NCI-H2196 (cell line): ENCODE results near the gene DDO.

Experiments
- DNase-seq: peaks from one replicate; lab custom pipeline; 2025; ENCODE audit not compliant: unreplicated experiment; lab: John Stamatoyannopoulos, UW

DDO gene

GRCh38 chr6:110421749-110422443, 6.5 kb upstream of the DDO start:
- no peak for DNase-seq

DNA sequence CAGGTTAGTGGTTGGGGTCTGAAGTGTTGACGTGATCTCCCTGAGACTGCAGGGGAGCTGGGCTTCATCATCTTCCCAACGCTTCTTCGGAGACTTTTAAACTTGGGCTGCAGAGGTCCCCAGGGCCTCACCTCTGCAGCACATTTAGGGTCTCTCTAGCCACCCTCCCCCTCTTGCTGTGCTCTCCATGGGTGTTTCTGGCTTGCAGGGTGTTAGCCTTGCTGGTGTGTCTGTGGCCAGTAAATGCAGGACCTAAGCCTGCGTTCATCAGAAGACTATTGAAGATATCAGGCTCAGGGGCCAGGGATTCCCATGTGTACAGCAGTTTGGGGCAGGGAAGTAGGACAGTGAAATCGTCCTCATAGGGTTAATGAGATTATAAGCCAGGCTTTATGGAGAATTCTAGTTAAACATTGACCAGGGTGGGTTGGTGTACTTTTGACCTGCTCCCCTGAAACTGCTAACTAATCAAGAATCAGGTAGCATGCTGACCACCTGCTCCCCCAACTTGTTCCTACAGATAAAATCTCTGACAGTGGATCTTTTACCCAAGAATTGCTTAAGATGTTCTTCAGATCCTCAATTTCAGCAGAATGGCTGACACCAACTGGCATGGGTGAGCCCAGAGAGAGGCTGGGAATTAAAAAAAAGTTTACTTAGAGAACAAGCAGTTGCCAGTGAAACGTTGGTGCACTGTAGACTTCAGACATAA, 3.8 kb upstream of the DDO start:
- no peak for DNase-seq

GRCh38 chr6:110418594-110418993, 3.2 kb upstream of the DDO start:
- DNase-seq = no peak

- no peak for DNase-seq
Measured at GRCh38 chr6:110414669-110415068, 706 bp downstream of the DDO start.

GRCh38 chr6:110412360-110412759, 3.0 kb downstream of the DDO start:
- no peak for DNase-seq

GRCh38 chr6:110410511-110410910, 4.9 kb downstream of the DDO start:
- no peak for DNase-seq

DNA sequence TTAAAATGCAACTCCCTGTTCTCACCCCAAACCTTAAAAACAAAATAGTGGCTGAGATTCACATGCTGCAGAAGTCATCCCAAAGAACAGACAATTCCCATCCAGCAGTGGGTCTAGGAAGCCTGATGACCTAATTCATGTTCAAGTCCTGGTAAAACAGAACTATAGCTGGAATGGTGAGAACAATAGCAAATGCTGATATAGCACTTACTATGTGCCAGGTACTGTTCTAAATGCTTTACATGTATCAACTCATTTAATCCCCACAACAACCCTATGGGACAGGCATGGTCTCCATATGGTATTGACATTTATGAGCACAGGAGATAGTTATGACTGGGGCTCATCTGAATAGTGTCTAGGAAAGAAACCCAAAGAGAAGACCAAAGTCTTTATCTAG, 5.6 kb downstream of the DDO start:
- DNase-seq = no peak

GRCh38 chr6:110408901-110409300, 6.5 kb downstream of the DDO start:
- DNase-seq = no peak

- DNase-seq = no peak
Measured at GRCh38 chr6:110404607-110405006, 10.8 kb downstream of the DDO start.

DNA sequence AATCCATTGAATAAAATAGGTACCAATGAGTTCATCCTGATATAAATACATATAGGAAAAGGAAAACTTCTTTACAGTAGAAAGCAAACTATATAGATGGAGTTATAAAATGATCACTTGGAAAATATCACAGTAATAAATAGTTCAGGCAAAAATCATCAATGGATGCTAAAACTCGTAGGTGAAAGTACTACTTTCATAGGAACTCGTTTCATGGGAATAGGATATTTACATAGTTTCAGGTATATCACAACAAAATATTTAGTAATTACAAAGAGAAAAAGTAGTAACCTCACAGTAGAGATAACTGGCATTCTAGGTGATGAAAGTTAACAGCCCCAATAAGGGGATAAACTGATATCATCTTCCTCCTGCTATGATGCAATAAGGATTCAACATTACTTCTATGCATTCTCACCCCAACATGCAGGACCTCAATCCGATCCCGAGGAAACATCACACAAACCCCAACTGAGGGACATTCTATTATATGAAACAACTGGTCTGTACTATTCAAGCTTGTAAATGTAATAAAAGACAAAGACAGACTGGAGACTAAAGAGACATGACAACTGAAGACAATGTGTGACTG, 13.7 kb downstream of the DDO start:
- DNase-seq = no peak

DNA sequence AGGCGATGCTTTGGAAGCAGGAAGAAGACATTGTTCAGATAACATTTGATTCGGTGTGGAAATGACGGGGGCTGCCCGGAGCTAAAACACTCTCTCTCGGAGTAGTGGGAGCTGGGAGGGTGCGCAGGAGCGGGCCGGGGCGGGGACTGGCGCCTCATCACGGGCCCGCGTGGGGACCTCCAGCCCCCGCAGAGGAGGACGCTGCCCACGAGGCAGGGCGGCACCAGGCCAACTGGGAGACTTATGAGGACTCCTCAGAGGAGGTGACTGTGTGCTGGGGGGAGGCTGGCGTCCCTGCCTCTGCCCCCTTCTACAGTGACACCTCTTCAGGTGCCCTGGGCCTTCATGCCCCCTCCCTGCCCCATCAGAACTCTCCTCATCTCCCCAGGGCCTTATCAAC, 15.2 kb downstream of the DDO start:
- DNase-seq = no peak

DNA sequence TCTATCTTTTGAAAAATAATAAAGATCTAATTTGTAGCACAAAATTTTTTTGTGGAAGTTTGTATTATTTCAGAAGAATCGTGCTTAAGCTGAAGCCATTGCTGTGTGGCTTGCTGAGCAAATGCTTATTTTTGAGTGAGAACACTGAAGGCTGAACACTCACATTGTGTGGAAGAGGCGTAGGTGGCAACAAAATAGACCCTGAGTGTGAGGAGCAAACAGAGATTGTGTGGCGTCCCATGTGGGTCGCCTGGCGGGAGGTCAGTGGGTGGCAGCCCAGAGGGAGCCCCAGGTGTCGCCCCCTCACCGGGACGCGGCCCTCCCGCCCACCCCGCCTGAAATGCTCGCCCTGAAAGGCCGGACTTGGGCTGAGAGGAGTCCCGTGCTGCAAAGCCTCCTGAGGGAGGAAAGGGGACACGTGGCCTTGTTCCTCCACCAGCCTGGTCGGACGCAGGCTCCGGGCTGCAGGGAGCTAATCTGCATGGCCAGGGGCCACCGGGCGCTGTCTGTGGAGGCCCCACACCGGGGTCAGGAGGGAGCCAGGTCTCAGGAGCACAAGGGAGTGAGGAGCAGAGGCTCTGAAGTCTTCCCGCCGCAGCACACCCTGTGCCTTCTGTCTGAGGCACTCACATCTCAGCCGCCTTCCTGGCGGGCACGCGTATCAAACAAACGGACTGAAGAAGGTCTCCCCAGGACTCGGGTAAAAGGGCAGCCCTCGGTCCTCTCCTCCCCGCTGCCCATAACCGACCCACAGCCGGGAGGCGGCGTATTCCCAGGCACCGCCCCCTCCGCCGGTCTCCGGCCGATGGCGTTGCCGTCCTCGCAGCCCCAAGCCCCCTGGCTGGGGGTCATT, 15.9 kb downstream of the DDO start:
- no peak for DNase-seq

GRCh38 chr6:110398778-110399177, 16.6 kb downstream of the DDO start:
- DNase-seq = no peak

GRCh38 chr6:110395221-110395620, 20.2 kb downstream of the DDO start:
- no peak for DNase-seq

GRCh38 chr6:110394409-110394808, 21.0 kb downstream of the DDO start:
- DNase-seq = no peak

GRCh38 chr6:110392727-110393126, 22.6 kb downstream of the DDO start:
- DNase-seq = no peak

GRCh38 chr6:110390404-110390803, 25.0 kb downstream of the DDO start:
- DNase-seq = no peak

DNA sequence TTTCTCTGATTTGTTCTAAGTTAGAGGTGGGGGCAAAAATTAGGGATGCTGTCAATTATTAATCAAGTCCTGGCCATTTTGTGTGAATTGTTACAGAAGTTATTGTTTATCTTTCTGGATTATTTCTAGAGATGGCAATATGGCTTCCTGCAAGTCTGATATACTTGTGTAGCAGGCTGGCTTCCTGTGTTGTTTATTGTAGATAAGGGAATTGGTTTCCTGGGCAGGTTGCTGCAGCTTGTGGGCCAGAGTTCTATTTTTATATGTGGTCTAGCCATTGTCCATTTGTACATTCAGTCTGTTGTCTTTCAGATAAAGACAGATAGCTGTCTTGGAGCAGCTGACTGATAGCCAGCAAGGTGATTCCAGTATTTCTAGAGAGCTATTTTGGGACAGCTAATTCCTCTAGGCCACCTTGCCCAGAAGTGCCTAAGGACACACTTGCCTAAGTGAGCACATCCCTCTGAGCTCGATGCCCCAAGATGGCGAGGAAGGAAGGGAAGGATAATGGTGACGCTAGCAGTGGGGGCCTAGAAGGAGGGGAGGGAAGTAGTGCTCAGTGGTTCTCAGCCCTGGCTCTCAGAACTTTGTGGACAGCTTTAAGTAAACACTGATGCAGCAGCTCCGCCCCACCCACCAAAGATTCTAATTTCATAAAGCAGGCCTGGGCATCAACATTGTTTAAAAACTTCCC, 25.5 kb downstream of the DDO start:
- no peak for DNase-seq

- DNase-seq = no peak
Measured at GRCh38 chr6:110387986-110388385, 27.4 kb downstream of the DDO start.

DNA sequence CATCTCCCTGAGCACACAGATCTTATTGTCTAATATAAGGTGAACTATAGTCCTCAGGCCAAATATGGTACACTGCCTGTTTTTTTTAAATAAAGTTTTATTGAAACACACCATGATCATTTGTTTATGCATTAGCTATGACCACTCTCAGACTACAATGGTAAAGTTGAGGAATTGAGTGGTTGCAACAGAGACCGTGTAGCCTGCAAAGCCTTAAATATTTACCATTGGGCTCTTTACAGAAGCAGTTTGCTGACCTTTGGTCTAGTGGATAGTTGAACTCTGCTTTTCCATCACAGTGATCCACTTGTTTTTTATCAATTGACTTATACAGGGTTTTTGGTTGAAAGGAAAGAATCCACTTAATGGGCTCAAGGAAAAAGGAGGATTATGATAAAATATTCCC, 29.9 kb downstream of the DDO start:
- DNase-seq = no peak

GRCh38 chr6:110378552-110378951, 36.8 kb downstream of the DDO start:
- DNase-seq = no peak
